BJ (cell line): Measurements from ENCODE around the gene ABCG1. TPM values are rescaled to one million over a fixed set of nuclear protein-coding genes. Genes with fewer than 3 reads are reported as not detected.
"Not testable (repeated sequence)": the region's sequence is repeated elsewhere in the genome, so short reads cannot be mapped to it uniquely, and the experiment has no call there.

Experiments used
- CTCF ChIA-PET: fragments of 350-600 bp; formaldehyde crosslinking; extraction: SDS; loops from one replicate; lab custom pipeline; 2021; ENCODE audit warnings: antibody characterized with exemption, inconsistent platforms; lab: Yijun Ruan, JAX
- POLR2A ChIA-PET: fragments of 300-600 bp; sonication (Branson Sonifier 250); formaldehyde crosslinking; extraction: SDS; loops from one replicate; lab custom pipeline; 2021; ENCODE audit warnings: antibody characterized with exemption; lab: Charles Lee
- DNase-seq: peaks from one replicate; pipeline ENCODE4 v3.0.0-alpha.2; 2011; ENCODE audit warnings: low read depth
- H3K27me3 ChIP-seq: 2 replicates; pipeline ENCODE4 v1.6.0; 2011; ENCODE audit warnings: low read length; ENCODE audit not compliant: control insufficient read depth, insufficient read depth
- H3K36me3 ChIP-seq: 2 replicates; pipeline ENCODE4 v1.5.1; 2011; ENCODE audit warnings: low read length; ENCODE audit not compliant: control insufficient read depth, insufficient read depth
- H3K4me3 ChIP-seq: 2 replicates; pipeline ENCODE4 v1.5.1; 2011; ENCODE audit warnings: low read depth, mild to moderate bottlenecking, control low read depth, low read length
- polyA plus RNA-seq: library from polyadenylated mRNA; depleted of rRNA; stranded (reverse); fragments of >200 nt; gene quantifications from 2 replicates; pipeline ENCODE4 v1.2.3, GENCODE V29; 2011
- TF ChIP-seq, protein P1 (sequence below): IDR thresholded peaks from 2 replicates; pipeline ENCODE4 v1.5.1; 2011; ENCODE audit warnings: low read depth, mild to moderate bottlenecking, control low read depth, inconsistent platforms, low read length, moderate library complexity; ENCODE audit not compliant: insufficient read depth

The ABCG1 gene
- polyA plus RNA-seq, 1 experiment, result 0.29 TPM

DNA sequence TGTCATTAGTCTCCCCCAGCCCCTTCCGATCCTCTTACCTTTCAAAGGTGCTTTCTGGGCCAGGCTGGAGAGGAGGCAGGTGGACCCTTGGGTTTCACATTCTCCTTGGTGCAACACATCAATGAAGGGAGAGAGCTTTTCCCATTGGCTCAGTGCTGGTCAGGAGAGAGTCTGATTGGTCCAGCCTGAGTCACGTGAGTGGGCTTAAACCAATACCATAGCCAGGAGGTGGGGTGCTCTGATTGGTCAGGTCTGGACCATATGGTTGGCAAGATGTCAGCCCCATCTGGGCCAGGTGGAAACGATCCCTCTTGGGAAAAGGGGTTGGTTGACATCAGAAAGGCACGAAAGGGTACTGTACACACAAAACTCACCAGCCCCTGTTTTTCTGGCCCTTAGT is 44.8 kb upstream of the ABCG1 start:
- CTCF ChIA-PET, result interaction anchor here (2.4 kb wide), 1 partner anchor 10 kb away, joined by 6 read pairs; no protein-coding TSS in a partner anchor
- POLR2A ChIA-PET, result no interaction called here
- TF ChIP-seq, protein P1, sequence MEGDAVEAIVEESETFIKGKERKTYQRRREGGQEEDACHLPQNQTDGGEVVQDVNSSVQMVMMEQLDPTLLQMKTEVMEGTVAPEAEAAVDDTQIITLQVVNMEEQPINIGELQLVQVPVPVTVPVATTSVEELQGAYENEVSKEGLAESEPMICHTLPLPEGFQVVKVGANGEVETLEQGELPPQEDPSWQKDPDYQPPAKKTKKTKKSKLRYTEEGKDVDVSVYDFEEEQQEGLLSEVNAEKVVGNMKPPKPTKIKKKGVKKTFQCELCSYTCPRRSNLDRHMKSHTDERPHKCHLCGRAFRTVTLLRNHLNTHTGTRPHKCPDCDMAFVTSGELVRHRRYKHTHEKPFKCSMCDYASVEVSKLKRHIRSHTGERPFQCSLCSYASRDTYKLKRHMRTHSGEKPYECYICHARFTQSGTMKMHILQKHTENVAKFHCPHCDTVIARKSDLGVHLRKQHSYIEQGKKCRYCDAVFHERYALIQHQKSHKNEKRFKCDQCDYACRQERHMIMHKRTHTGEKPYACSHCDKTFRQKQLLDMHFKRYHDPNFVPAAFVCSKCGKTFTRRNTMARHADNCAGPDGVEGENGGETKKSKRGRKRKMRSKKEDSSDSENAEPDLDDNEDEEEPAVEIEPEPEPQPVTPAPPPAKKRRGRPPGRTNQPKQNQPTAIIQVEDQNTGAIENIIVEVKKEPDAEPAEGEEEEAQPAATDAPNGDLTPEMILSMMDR, result no peak
- peaks cover 4% of the 10 kb centered on the region; the same call in 1 of the 2 replicates for H3K27me3 ChIP-seq
- H3K36me3 ChIP-seq, result no peaks in the 10 kb centered on the region
- no peak overlapping the region for H3K4me3 ChIP-seq
- no peak for DNase-seq

DNA sequence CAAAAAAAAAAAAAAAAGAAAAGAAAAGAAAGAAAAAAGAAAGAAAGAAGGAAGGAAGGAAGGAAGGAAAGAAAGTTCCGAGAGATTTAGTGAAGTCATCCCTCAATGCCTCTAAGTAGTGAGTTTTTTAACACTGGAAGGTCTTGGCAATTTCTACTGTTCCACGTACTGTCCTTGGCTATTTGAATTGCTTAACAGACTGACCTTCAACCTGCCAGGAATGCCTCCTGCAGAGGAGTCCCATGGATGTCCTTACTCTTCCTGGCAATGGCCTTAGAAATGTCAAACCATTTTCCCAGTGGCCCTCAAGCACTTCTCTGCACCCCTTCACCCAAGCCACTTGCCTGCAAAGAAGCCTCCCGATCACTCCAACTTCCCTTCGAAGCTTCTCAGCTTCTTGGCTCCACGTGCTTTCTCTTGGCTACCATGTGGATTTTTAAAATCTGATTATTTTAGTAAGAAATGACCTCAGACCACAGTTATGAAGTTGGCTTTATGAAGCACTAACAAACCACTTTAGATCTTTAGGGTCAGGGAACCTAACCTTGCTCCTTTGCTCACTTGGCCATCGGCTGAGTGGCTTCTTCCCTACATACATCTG is 43.7 kb upstream of the ABCG1 start:
- peaks cover 4% of the 10 kb centered on the region; the same call in 1 of the 2 replicates for H3K27me3 ChIP-seq
- DNase-seq, result no peak
- ChIA-PET CTCF (interaction anchor here (1.4 kb wide), 1 partner anchor 58 kb away, joined by 3 read pairs; no protein-coding TSS in a partner anchor), POLR2A (no interaction called here)
- no peak overlapping the region for H3K4me3 ChIP-seq
- no peaks in the 10 kb centered on the region for H3K36me3 ChIP-seq
- TF ChIP-seq, protein P1, result no peak

DNA sequence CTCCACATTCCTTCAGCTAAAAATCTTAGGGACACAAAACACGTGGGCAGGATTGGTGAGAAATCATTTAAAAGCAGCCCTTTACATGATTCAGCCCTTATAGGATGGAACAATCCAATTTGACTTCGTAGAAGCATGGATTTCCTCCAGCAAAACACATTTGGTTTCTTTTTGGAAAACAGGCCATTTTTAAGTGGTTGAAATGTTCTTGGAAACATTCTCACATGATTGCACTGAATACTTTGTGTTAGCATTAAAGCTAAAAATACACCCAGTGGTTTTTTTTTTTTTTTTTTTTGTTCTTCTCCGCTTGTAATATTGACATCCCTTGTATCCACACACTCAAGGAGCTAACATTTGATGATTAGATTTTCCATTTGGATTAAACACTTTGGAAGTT is 42.1 kb upstream of the ABCG1 start:
- no peak overlapping the region for H3K4me3 ChIP-seq
- H3K27me3 ChIP-seq, result peaks cover 2% of the 10 kb centered on the region; the same call in 1 of the 2 replicates
- no peak for DNase-seq
- ChIA-PET POLR2A (interaction anchor here (0.7 kb wide), 1 partner anchor 13 kb away, joined by 3 read pairs; no protein-coding TSS in a partner anchor), CTCF (no interaction called here)
- no peaks in the 10 kb centered on the region for H3K36me3 ChIP-seq
- TF ChIP-seq, protein P1, result no peak

DNA sequence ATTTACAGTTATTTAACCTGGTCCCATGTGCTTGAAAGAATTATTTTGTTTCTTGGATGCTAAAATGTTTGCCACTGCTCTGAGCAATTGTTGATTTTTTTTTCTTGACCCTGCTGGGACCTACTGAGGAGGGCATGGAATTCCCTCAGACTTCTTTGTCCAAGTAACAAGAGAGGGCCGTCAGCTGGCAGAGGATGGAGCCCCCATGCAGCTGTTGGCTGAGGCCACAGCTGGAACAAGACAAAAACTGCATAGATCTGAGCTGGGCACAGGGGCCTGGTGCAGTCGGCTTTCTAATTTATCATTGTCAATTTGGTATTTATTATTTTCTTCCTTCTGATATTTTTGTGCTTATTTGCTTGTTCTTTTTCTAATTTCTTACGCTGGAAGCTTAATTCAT is 39.6 kb upstream of the ABCG1 start:
- H3K27me3 ChIP-seq, result peaks cover 2% of the 10 kb centered on the region; the same call in 1 of the 2 replicates
- H3K4me3 ChIP-seq, result no peak overlapping the region
- POLR2A ChIA-PET, result no interaction called here
- TF ChIP-seq, protein P1, result no peak
- H3K36me3 ChIP-seq, result no peaks in the 10 kb centered on the region
- DNase-seq, result no peak
- CTCF ChIA-PET, result no interaction called here

DNA sequence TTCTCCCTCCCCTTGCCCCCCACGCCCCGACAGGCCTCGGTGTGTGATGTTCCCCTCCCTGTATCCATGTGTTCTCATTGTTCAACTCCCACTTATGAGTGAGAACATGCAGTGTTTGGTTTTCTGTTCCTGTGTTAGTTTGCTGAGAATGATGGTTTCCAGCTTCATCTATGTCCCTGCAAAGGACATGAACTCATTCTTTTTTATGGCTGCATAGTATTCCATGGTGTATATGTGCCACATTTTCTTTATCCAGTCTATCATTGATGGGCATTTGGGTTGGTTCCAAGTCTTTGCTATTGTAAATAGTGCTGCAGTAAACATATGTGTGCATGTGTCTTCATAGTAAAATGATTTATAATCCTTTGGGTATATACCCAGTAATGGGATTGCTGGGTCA is 38.9 kb upstream of the ABCG1 start:
- H3K27me3 ChIP-seq, H3K4me3 ChIP-seq, POLR2A ChIA-PET, H3K36me3 ChIP-seq, CTCF ChIA-PET, DNase-seq: not testable (repeated sequence)
